ENCODE data around the gene RAB6D.
"Not testable (repeated sequence)": the region's sequence is repeated elsewhere in the genome, so short reads cannot be mapped to it uniquely, and the experiment has no call there.

The RAB6D gene

DNA sequence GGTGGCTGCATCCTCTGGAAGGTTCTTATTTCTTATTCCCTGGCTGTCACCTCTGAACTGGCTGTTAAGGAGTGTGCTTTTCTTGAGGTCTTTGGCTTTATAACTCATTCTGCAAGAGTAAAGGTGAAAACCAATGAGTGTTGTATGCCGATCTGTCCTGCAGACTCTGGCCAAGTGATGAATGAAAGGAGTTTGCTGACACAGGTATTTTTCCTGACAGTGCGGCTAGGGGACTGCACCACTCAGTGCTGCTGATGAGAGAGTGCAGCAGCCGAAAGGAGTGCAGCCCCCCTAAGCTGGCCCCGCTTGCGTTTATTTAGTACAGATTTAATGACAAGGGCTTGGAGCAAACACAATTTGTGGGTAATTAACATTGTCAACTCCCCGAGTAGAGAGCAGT lies 41.8 kb downstream of the RAB6D start:
- no peak overlapping the region for H3K27ac Mint-ChIP-seq
- peaks cover 8% of the 10 kb centered on the region for H3K27me3 Mint-ChIP-seq
- no peaks in the 10 kb centered on the region for H3K4me1 Mint-ChIP-seq
- peaks cover 8% of the 10 kb centered on the region for H3K9me3 Mint-ChIP-seq
- no peak for ATAC-seq
- no peak overlapping the region for H3K4me3 Mint-ChIP-seq
- H3K36me3 Mint-ChIP-seq: no peaks in the 10 kb centered on the region

DNA sequence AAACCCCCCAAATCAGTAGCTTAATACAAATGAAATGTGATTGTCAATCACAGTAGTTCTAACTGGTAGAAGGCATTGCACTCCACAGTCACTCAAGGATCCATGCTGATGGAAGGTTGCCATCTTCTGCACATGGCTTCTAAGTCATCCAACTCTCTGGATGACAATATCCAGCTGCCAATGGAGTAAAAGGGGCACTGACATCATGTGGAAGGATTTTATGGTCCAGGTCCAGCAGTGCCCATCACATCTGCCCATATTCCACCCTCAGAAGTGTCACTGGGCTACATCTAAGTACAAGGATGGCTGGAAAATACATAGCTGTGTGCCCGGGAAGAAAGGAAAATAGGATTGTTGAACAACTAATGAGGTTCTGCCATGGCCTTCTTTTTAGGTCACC lies 42.6 kb downstream of the RAB6D start:
- H3K27ac Mint-ChIP-seq, ATAC-seq: not testable (repeated sequence)

DNA sequence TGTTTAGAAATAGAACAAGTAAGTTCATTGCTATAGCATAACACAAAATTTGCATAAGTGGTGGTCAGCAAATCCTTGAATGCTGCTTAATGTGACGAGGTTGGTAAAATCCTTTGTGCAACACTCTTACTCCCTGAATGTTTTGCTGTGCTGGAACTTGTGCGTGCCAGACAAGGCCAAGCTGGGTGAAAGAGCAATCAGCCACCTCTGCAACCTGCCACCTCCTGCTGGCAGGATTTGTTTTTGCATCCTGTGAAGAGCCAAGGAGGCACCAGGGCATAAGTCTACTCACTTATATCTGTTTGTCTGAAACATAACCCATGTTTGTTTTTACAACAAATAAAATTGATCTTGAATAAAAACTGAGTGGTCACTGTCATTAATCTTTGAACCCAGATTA lies 53.0 kb downstream of the RAB6D start:
- not testable (repeated sequence) for H3K4me3 Mint-ChIP-seq, H3K36me3 Mint-ChIP-seq, ATAC-seq, H3K9me3 Mint-ChIP-seq, H3K27ac Mint-ChIP-seq, H3K4me1 Mint-ChIP-seq
- H3K27me3 Mint-ChIP-seq: peaks cover 23% of the 10 kb centered on the region

More for the DNA sequence above, 42.6 kb downstream of the RAB6D start:
- not testable (repeated sequence) for H3K36me3 Mint-ChIP-seq, H3K9me3 Mint-ChIP-seq, H3K4me1 Mint-ChIP-seq, H3K27me3 Mint-ChIP-seq, H3K4me3 Mint-ChIP-seq

All from stimulated activated memory B cell treated with anti-CD40 and anti-IgM and Interleukin-4, amounts not matched to agents 10 μg/mL and 1 μg/mL and 100 μg/mL, for 72 hours (primary cell).